GM19397 (cell line): Measurements from ENCODE around the gene GJA3.
"Not testable (repeated sequence)": the region's sequence is repeated elsewhere in the genome, so short reads cannot be mapped to it uniquely, and the experiment has no call there.

Source experiments
- ATAC-seq: cut with Tn5 transposase; IDR thresholded peaks from one replicate; pipeline ENCODE4 v1.9.1; 2021; ENCODE audit warnings: mild to moderate bottlenecking, moderate library complexity; ENCODE audit not compliant: unreplicated experiment

Gene GJA3

DNA sequence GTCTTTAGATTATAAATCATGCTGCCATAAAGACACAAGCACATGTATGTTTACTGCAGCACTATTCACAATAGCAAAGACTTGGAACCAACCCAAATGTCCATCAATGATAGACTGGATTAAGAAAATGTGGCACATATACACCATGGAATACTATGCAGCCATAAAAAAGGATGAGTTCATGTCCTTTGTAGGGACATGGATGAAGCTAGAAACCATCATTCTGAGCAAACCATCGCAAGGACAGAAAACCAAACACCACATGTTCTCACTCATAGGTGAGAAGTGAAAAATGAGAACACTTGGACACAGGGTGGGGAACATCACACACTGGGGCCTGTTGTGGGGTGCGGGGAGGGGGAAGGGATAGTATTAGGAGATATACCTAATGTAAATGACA lies 7.6 kb downstream of the GJA3 start:
- ATAC-seq: not testable (repeated sequence)

GRCh38 chr13:20151612-20152011 lies 9.2 kb downstream of the GJA3 start:
- ATAC-seq: no peak

GRCh38 chr13:20151016-20151415 lies 9.8 kb downstream of the GJA3 start:
- no peak for ATAC-seq

- ATAC-seq: no peak
Measured at GRCh38 chr13:20150561-20150960, 10.3 kb downstream of the GJA3 start.

DNA sequence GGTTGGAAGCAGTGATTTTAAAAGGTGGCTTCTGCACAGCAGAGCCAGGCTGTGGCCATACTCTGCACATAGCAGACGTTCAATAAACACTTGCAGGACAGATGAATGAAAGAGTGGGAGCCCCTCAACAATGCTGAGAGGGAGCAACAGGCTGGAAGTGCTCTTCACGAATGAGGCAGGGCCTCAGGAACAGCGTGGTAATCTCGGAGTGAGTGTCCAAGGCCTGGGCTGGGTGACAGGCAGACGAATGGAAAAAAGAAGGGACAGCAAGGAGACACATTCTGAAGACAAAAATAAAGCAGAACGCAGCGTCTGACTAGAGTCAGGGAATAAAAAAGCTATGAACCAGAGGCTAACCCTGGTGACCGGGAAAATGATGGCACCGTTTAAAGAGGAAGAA lies 11.1 kb downstream of the GJA3 start:
- no peak for ATAC-seq

DNA sequence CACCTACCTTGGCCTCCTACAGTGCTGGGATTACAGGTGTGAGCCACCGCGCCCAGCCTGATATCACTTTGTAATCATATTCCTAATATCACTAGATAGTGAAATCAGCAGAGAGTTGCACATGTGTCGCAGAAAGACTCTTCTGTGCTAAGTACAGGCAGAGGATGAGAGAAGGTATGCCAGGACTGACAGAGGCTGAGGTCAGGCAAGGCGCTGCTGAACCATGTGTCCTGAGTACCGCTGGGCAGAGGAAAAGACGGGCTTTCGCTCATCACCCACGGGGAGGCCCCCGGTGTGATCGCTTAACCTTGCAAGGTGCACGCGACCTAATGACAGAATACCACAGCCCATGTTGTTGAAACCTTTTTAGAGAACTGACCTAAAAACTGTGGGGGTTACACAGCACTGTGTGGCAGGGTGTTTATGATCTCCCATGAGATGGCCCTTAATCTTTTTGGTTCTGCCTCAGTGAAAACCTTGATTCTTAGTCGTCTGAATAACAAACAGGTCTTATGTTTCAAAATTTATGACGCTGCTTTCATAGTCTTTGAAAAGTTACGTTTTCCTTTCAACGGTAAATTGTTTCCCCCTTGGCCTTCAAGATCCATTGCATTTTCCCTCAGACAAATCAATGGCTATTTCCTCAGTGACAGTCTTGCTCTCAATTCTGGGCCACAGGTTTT lies 12.2 kb downstream of the GJA3 start:
- ATAC-seq: no peak

GRCh38 chr13:20146381-20146780 lies 14.5 kb downstream of the GJA3 start:
- no peak for ATAC-seq

GRCh38 chr13:20145521-20145920 lies 15.3 kb downstream of the GJA3 start:
- no peak for ATAC-seq

- no peak for ATAC-seq
Measured at GRCh38 chr13:20144141-20144850, 16.6 kb downstream of the GJA3 start.

DNA sequence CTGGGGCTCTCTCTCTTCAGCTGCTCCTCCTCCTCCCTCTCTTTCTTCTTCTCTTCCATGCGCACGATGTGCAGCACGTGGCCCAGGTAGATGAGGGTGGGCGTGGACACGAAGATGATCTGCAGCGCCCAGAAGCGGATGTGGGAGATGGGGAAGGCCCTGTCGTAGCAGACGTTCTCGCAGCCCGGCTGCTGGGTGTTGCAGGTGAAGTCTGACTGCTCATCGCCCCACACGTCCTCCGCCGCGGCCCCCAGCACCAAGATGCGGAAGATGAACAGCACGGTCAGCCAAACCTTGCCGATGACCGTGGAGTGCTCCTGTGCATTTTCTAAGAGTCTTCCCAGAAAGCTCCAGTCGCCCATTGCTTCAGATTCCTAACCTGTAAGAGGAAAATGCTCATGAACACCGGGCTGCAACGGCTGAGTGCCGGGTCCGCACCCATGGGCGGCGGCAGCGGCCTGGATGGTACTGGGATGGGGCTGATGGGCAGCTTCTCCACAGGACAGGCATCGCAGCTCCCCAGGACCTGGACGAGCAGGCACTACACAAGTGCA lies 17.8 kb downstream of the GJA3 start:
- no peak for ATAC-seq

DNA sequence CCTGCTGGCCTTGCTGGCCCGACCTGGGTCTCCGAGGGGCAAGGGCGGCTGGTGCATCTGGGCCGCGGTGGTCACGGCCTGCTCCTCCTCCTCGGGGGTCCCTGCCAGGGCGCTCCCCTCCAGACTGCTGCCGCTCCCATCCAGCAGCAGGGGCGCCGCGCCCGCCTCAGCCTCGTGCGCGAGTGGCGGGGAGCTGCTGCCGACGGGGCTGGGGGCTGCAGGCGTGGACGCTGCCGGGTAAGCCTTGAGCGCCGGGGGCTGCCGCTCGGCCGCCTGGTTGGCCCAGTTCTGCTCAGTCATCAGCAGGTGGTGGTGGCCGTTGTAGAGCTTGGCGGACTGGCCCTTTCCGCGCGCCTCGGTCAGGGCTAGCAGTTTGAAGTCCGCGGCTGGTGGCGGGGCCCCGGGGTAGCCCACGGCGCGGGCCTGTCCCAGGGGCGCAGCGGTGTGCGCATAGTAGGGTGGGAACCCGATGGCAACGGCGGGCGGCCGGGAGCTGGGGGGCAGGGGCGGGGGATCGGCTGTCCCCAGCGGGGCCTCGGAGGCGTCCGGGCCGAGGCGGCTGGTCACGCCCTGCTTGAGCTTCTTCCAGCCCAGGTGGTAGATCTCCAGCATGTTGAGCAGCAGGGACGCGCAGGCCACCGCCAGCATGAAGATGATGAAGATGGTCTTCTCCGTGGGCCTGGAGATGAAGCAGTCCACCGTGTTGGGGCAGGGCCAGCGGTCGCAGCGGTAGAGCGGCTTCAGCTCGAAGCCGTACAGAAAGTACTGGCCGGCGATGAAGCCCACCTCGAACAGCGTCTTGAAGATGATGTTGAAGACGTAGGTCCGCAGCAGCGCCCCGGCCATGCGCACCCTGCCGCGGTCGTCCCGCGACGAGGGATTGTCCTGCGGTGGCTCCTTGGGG lies 18.6 kb downstream of the GJA3 start:
- no peak for ATAC-seq

DNA sequence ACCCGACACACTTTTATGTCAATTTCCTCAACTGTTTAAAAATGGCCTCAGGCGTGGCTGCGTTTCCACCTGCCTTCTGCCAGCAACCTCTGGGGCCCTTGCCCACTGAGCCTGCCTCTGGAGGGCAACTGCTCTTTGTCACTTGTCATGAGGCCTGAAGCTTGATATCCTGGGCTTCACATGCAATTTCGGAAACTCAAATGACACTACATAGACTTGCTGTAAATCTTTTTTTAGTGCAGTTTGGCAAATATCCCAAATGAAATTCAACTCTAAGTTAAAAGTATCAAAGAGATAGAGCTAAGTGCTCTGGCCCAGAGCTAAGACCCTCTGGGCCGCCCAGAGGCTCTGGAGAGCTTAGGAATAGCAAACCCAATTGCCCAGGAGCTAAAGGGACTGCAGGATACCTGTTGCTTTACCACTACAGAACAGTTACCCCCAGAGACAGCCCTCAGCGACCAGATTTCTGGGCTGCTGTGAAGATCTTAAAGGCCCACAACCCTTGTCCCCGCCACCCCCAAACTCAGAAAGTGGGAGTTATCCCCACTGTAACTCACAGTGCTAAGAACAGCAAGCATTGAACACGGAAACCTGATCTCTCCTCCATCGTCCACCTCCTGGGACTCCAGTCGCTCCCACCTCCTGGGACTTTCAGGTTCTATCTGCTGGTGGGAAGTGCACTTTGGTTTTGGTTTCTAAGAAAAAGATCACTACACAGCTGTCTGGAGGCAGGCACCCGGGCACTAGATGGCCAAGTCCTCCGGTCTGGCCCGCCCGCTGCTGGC lies 19.4 kb downstream of the GJA3 start:
- ATAC-seq: no peak

- ATAC-seq: no peak
Measured at GRCh38 chr13:20140487-20140886, 20.4 kb downstream of the GJA3 start.

DNA sequence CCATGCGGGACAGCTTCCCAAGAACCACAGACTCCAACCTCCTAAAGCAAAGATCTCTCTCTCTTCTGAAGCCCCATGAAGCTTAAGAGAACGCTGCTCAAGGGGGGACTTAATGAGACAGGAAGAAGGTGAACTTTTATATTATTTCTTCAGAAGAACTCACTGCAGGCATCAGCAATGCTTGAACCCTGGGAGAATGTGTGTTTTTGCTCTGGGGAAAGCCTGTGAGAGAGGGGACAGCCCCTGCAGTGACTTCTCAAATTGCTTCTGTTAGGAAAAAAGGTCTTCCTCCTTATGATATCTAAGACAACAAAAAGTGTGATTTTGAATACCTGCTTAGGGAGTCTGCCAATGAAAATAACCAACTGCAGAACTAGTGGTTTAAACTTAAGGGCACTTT lies 23.0 kb downstream of the GJA3 start:
- ATAC-seq: no peak

DNA sequence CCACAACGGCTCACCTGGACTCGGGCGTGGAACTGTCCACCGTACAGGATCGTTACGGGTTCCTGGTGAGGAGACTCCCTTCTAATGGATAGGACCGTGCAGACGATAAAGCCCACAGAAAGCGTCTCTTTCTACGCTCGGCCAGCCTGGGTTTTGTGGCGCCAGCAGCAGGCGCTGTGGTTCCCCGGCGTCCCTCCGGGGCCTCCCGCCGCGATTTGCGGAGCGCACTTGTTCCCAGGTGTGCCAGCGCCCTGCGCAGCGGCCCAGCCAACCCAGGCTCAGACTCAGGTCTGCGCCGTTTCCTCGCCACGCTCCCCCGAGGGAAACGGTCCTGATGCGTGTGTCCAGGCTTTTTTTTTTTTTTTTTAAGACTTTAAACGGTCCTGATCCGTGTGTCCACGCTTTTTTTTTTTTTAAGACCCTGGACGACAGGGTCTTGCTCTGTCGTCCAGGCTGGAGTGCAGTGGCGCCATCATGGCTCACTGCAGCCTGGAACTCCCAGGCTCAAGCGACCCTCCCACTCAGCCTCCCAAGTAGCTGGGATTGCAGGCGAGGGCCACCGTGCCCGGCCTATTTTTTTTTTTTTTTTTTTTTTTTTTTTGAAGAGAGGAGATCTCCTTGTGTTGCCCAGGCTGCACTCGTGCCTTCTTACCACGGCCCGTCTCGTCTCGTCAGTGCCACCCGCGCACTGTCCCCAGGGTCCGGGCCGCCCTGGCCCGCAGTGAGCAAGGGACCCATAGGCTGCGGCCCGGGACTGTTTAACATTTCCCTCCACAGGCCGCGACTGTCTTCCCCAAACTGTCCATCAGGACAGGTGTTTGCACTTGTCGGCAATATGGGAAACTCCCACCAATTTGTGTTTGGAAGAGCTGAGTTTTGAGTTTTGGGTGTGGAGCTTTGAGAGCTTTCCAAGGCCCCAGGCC lies 23.8 kb downstream of the GJA3 start:
- no peak for ATAC-seq

GRCh38 chr13:20134732-20135131 lies 26.1 kb downstream of the GJA3 start:
- ATAC-seq: no peak

GRCh38 chr13:20132052-20132634 lies 28.7 kb downstream of the GJA3 start:
- ATAC-seq: no peak

DNA sequence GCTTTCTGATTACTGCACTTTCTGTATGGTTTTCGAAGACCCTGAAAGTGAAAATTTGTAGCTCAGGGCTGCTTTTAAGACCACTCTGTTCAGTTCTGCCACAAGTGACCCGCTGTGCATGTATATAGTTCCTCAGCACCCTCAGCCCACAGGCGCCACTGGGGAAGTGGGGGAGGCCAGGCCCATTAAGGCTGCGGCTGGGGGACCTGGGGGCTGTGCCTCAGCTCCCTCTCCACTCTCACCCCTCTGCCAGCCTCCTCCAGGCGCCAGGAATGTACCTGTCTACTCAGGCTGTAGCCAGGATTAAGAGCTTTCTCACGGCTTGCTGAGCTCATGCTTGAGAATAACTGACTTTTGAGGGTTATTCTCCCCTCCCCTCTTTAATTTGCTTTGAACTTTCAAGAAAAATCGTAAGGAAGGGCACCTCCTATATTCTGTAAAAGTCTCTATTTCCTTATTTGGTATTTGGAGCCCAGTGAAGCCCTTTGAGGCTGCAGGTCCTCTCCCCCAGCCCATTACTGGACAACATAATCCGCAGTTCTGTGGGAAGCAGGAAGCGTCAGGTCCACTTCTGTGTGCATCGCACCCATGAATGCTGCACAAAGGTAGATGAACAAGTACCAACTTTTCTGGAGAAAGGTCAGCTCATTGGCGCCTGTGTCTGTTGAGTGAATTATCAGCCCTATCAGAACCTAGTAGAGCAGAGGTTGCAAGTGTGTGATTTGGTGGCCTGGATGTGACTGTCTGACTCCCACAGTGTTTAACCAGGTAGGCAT lies 29.6 kb downstream of the GJA3 start:
- no peak for ATAC-seq
